ENCODE results near the gene TMEM108. TPM values are rescaled to one million over a fixed set of nuclear protein-coding genes. Genes with fewer than 3 reads are reported as not detected.

The TMEM108 gene
- total RNA-seq, 1 donor from 2014 or later: 2.4 TPM

GRCh38 chr3:133016838-133017309 lies 21.3 kb upstream of the TMEM108 start:
- no peak overlapping the region for H3K27ac ChIP-seq (replicated peaks)
- H3K4me3 ChIP-seq: no peak overlapping the region
- H3K4me1 ChIP-seq: no peaks in the 10 kb centered on the region
- H3K9me3 ChIP-seq (replicated peaks): peaks cover 4% of the 10 kb centered on the region
- peaks cover 29% of the 10 kb centered on the region for H3K27me3 ChIP-seq (ENCODE audit: low read depth)
- no peak for TF ChIP-seq CTCF (IDR thresholded peaks at IDR 0.05; ENCODE audit: borderline replicate concordance)
- no peaks in the 10 kb centered on the region for H3K36me3 ChIP-seq
- intact Hi-C loops (cut with micrococcal nuclease): no loop called here
- DNase-seq: no peak

- intact Hi-C loops (cut with micrococcal nuclease): no loop called here
- Histone ChIP-seq H3K9me3 (replicated peaks) (no peaks in the 10 kb centered on the region), H3K27ac (replicated peaks) (no peak overlapping the region), H3K27me3 (ENCODE audit: low read depth) (peaks cover 35% of the 10 kb centered on the region), H3K4me3 (no peak overlapping the region), H3K4me1 (no peaks in the 10 kb centered on the region), H3K36me3 (no peaks in the 10 kb centered on the region)
- DNase-seq: no peak
- no peak for TF ChIP-seq CTCF (IDR thresholded peaks at IDR 0.05; ENCODE audit: borderline replicate concordance)
These were observed 19.3 kb upstream of the TMEM108 start for GRCh38 chr3:133018921-133019320.

- Histone ChIP-seq H3K4me3 (no peak overlapping the region), H3K9me3 (replicated peaks) (no peaks in the 10 kb centered on the region), H3K4me1 (no peaks in the 10 kb centered on the region), H3K27ac (replicated peaks) (no peak overlapping the region), H3K36me3 (no peaks in the 10 kb centered on the region), H3K27me3 (ENCODE audit: low read depth) (peaks cover 41% of the 10 kb centered on the region)
- DNase-seq: no peak
- TF ChIP-seq CTCF (IDR thresholded peaks at IDR 0.05; ENCODE audit: borderline replicate concordance): no peak
- intact Hi-C loops (cut with micrococcal nuclease): no loop called here
These were observed 17.0 kb upstream of the TMEM108 start for GRCh38 chr3:133021206-133021605.

- Histone ChIP-seq H3K27me3 (ENCODE audit: low read depth) (peaks cover 52% of the 10 kb centered on the region), H3K4me3 (no peak overlapping the region), H3K27ac (replicated peaks) (no peak overlapping the region), H3K4me1 (no peaks in the 10 kb centered on the region), H3K36me3 (no peaks in the 10 kb centered on the region), H3K9me3 (replicated peaks) (no peaks in the 10 kb centered on the region)
- no peak for DNase-seq
- TF ChIP-seq CTCF (IDR thresholded peaks at IDR 0.05; ENCODE audit: borderline replicate concordance): no peak
- intact Hi-C loops (cut with micrococcal nuclease): no loop called here
These were observed 14.8 kb upstream of the TMEM108 start for GRCh38 chr3:133023362-133023761.

- no peaks in the 10 kb centered on the region for H3K4me1 ChIP-seq
- no peak for TF ChIP-seq CTCF (IDR thresholded peaks at IDR 0.05; ENCODE audit: borderline replicate concordance)
These were observed 12.6 kb upstream of the TMEM108 start for GRCh38 chr3:133025546-133025945.

GRCh38 chr3:133032301-133032700 lies 5.9 kb upstream of the TMEM108 start:
- no peaks in the 10 kb centered on the region for H3K9me3 ChIP-seq (replicated peaks)
- DNase-seq: no peak
- intact Hi-C loops (cut with micrococcal nuclease): no loop called here
- H3K36me3 ChIP-seq: no peaks in the 10 kb centered on the region
- H3K4me1 ChIP-seq: no peaks in the 10 kb centered on the region
- H3K27ac ChIP-seq (replicated peaks): no peak overlapping the region
- no peak for TF ChIP-seq CTCF (IDR thresholded peaks at IDR 0.05; ENCODE audit: borderline replicate concordance)
- H3K4me3 ChIP-seq: no peak overlapping the region
- H3K27me3 ChIP-seq (ENCODE audit: low read depth): peaks cover 75% of the 10 kb centered on the region

More at GRCh38 chr3:133025546-133025945, 12.6 kb upstream of the TMEM108 start:
- Histone ChIP-seq H3K27me3 (ENCODE audit: low read depth) (peaks cover 56% of the 10 kb centered on the region), H3K4me3 (no peak overlapping the region), H3K9me3 (replicated peaks) (no peaks in the 10 kb centered on the region), H3K36me3 (no peaks in the 10 kb centered on the region), H3K27ac (replicated peaks) (no peak overlapping the region)
- intact Hi-C loops (cut with micrococcal nuclease): no loop called here
- DNase-seq: no peak

Data from left ventricle myocardium inferior (tissue), 1 donor.